ENCODE data around the gene GJA9. TPM values are rescaled to one million over a fixed set of nuclear protein-coding genes. Genes with fewer than 3 reads are reported as not detected.
"Not testable (repeated sequence)": the region's sequence is repeated elsewhere in the genome, so short reads cannot be mapped to it uniquely, and the experiment has no call there.

Gene GJA9
- total and polyA plus RNA-seq, 2 of the 8 experiments (the other 6 are each of a cell fraction or from before 2014, with no cell fraction given) = not detected

- H4K5ac ChIP-seq (ENCODE audit: insufficient read length, low read depth, low read length); H3K79me2 ChIP-seq (ENCODE audit: control insufficient read depth in 1 of 2, insufficient read depth in 2 of 2, low read length in 2 of 2); H3K79me1 ChIP-seq (ENCODE audit: low read depth, low read length); H3K4me3 ChIP-seq (ENCODE audit: extremely low read depth in 1 of 4, insufficient read depth in 2 of 4, low read depth in 3 of 4, low read length in 4 of 4); H3K4me2 ChIP-seq (ENCODE audit: insufficient read depth in 1 of 2, low read depth in 2 of 2, low read length in 2 of 2); H2BK5ac ChIP-seq (ENCODE audit: low read depth, low read length); H2BK12ac ChIP-seq (ENCODE audit: low read depth, low read length); H3K23me2 ChIP-seq (ENCODE audit: low read depth, low read length); H4K20me1 ChIP-seq (replicated peaks in 1 of 2; ENCODE audit: control insufficient read depth in 1 of 2, insufficient read depth in 2 of 2, low read length in 2 of 2); H2BK20ac ChIP-seq (ENCODE audit: low read length); H3K23ac ChIP-seq (ENCODE audit: insufficient read length); H3K18ac ChIP-seq (ENCODE audit: extremely low read depth, low read length); FAIRE-seq; DNase-seq (ENCODE audit: low read depth in 1 of 2, low spot score in 2 of 2); H3K56ac ChIP-seq (replicated peaks; ENCODE audit: insufficient read length, low read depth, low read length); H3K4ac ChIP-seq (replicated peaks; ENCODE audit: insufficient read length, low read depth, low read length); H2AK5ac ChIP-seq (ENCODE audit: low read depth, low read length); H3K14ac ChIP-seq (ENCODE audit: insufficient read length); H3K27me3 ChIP-seq (replicated peaks in 1 of 4; ENCODE audit: control insufficient read depth in 3 of 4, extremely low read depth in 1 of 4, insufficient read depth in 3 of 4, low read length in 3 of 4); H3K9ac ChIP-seq (replicated peaks in 1 of 4; ENCODE audit: extremely low read depth in 1 of 4, low read depth in 3 of 4, low read length in 3 of 4); H2AFZ ChIP-seq (ENCODE audit: low read length); POLR2A ChIA-PET (ENCODE audit: partially characterized antibody); H4K8ac ChIP-seq (ENCODE audit: extremely low read depth, insufficient read depth, low read length); H3K27ac ChIP-seq (ENCODE audit: low read depth, low read length); H4K91ac ChIP-seq (replicated peaks; ENCODE audit: insufficient read length, low read length); H3K4me1 ChIP-seq (replicated peaks in 1 of 4; ENCODE audit: control insufficient read depth in 3 of 4, insufficient read depth in 4 of 4, low read length in 3 of 4); H2BK15ac ChIP-seq (ENCODE audit: low read length); H2BK120ac ChIP-seq (replicated peaks; ENCODE audit: low read depth, low read length); H3K9me3 ChIP-seq (ENCODE audit: insufficient read depth in 2 of 2, low read depth in 1 of 2, low read length in 1 of 2): not testable (repeated sequence)
- peaks cover 0 to 19% (median 10%) of the 10 kb centered on the region in 4 experiments; a peak in 4 of 8 replicates for H3K36me3 ChIP-seq (ENCODE audit: control insufficient read depth in 2 of 4, insufficient read depth in 4 of 4, low read length in 3 of 4)
- CTCF ChIA-PET (ENCODE audit: partially characterized antibody) = interaction anchor here (0.6 to 7.9 kb wide), 4 partner anchors 14 to 799 kb away, joined by 3 to 71 read pairs (median 4); no protein-coding TSS in a partner anchor
- 88% methylated on average over 10 of the region's 10 CpGs; no CpG with 5 or more reads in 1 of the 2 experiments for WGBS, 2 experiments (ENCODE audit: extremely low coverage in 1 of 2, insufficient coverage in 1 of 2, insufficient read length in 1 of 2, insufficient replicate concordance in 2 of 2, low coverage in 1 of 2, low lambda C conversion rate in 2 of 2, missing lambda C conversion rate in 1 of 2)
Measured at GRCh38 chr1:38836316-38836715, 45.1 kb downstream of the GJA9 start.
